ENCODE measurements around the gene ALKAL2. TPM values are rescaled to one million over a fixed set of nuclear protein-coding genes. Genes with fewer than 3 reads are reported as not detected.
A peak's percentile ranks its signal among the peaks of the same experiment; 100 is the strongest.

The ALKAL2 gene
- polyA plus RNA-seq, 1 experiment: not detected

DNA sequence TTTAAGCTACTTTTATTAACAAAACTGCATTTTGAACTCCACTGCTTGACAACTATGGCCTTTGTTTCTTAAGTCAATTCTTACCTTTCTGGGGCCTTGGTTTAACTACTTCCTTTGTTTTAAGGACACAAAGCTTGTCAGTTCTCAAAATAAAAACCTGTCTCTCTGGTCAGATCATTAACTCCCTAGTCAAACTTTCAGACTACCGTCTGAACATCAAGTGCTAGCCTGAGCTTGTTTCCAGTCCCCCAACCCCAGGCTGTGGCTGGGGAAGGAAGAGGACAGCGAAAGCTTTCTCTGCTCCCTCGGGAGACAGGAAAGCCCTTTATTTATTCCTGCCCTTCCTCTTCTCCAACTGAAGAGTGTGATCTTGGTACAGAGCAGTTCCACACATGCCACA, 25.8 kb downstream of the ALKAL2 start:
- Histone ChIP-seq H3K4me3 (ENCODE audit: low read depth, low read length) (no peak overlapping the region), H3K27ac (ENCODE audit: low read depth, low read length) (no peak overlapping the region), H3K27me3 (ENCODE audit: control insufficient read depth, insufficient read depth, low read length) (no peaks in the 10 kb centered on the region), H3K9me3 (ENCODE audit: control insufficient read depth, insufficient read depth, low read length) (peaks cover 5% of the 10 kb centered on the region)
- DNase-seq (ENCODE audit: low read depth, low spot score): no peak
- ChIA-PET POLR2A (no interaction called here), CTCF (interaction anchor here (1.0 to 6.5 kb wide), 3 partner anchors 15 to 28 kb away, joined by 3 to 62 read pairs (median 7); no protein-coding TSS in a partner anchor)
- TF ChIP-seq, protein P1, sequence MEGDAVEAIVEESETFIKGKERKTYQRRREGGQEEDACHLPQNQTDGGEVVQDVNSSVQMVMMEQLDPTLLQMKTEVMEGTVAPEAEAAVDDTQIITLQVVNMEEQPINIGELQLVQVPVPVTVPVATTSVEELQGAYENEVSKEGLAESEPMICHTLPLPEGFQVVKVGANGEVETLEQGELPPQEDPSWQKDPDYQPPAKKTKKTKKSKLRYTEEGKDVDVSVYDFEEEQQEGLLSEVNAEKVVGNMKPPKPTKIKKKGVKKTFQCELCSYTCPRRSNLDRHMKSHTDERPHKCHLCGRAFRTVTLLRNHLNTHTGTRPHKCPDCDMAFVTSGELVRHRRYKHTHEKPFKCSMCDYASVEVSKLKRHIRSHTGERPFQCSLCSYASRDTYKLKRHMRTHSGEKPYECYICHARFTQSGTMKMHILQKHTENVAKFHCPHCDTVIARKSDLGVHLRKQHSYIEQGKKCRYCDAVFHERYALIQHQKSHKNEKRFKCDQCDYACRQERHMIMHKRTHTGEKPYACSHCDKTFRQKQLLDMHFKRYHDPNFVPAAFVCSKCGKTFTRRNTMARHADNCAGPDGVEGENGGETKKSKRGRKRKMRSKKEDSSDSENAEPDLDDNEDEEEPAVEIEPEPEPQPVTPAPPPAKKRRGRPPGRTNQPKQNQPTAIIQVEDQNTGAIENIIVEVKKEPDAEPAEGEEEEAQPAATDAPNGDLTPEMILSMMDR (IDR thresholded peaks at IDR 0.05; ENCODE audit: low read depth, low read length): no peak

DNA sequence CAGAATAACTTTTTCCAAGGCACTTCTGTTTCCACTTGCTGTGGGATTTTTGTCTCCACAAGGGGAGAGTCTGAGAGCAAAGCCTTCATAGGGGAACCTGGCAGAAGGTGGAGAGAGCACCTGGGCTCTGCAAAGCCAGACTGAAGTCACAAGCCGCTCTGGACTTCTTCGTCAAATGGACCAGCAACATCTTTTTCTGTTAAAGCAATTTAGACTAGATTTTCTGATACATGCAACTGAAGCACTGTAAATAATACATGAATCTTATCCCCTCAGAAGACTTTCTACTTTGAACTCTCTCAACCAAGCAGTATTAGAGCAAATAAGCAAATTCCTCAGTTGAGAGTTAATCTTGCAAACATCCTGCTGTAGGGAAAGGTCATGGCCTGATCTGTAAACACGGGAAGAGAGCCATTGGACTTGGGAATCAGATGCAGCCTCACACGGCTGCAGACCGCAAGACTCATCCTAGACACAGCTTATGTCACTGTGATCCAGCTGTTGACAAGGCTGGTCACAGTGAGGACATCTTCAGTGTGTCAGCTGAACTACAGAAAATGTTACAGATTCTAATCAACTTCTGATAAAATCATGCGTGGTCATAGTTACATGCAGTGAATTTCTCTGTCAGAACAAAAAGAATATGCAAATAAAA, 27.3 kb downstream of the ALKAL2 start:
- POLR2A ChIA-PET: no interaction called here
- Histone ChIP-seq H3K9me3 (ENCODE audit: control insufficient read depth, insufficient read depth, low read length) (peaks cover 5% of the 10 kb centered on the region), H3K4me3 (ENCODE audit: low read depth, low read length) (no peak overlapping the region), H3K27me3 (ENCODE audit: control insufficient read depth, insufficient read depth, low read length) (no peaks in the 10 kb centered on the region), H3K27ac (ENCODE audit: low read depth, low read length) (peak overlapping the region; percentile 21)
- CTCF ChIA-PET: interaction anchor here (0.9 to 6.5 kb wide), 3 partner anchors 13 to 29 kb away, joined by 3 to 62 read pairs (median 7); no protein-coding TSS in a partner anchor
- TF ChIP-seq, protein P1 (IDR thresholded peaks at IDR 0.05; ENCODE audit: low read depth, low read length): no peak
- peak; percentile 30 for DNase-seq (ENCODE audit: low read depth, low spot score)

DNA sequence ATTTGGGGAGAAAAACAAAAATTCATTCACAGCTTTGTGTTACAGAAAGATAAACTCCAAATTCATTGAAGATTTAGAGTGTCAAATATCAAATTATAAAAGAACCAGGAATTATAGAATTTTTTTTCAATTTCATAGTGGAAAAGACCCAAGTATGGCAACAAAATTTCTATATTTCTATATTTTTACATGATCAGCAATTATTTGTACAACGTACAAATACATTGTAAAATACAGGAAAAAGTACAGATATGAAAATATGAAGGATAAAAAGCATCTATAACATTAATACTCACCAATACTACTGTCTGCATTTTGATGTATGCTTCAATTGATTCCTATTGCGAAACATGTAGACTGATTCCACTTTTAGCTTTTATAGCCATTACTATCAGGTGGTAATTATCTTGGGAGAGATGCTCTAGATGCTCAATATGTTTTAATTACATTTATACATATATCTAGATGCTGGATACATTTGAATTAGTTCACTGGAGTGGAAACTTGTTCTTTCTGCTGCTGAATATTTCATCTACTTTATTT, 28.0 kb downstream of the ALKAL2 start:
- TF ChIP-seq, protein P1 (IDR thresholded peaks at IDR 0.05; ENCODE audit: low read depth, low read length): no peak
- no peak overlapping the region for H3K4me3 ChIP-seq (ENCODE audit: low read depth, low read length)
- H3K9me3 ChIP-seq (ENCODE audit: control insufficient read depth, insufficient read depth, low read length): peaks cover 5% of the 10 kb centered on the region
- H3K27me3 ChIP-seq (ENCODE audit: control insufficient read depth, insufficient read depth, low read length): no peaks in the 10 kb centered on the region
- DNase-seq (ENCODE audit: low read depth, low spot score): no peak
- ChIA-PET POLR2A (no interaction called here), CTCF (interaction anchor here (2.3 to 6.5 kb wide), 2 partner anchors 12 to 30 kb away, joined by 7 to 62 read pairs; no protein-coding TSS in a partner anchor)
- H3K27ac ChIP-seq (ENCODE audit: low read depth, low read length): no peak overlapping the region

DNA sequence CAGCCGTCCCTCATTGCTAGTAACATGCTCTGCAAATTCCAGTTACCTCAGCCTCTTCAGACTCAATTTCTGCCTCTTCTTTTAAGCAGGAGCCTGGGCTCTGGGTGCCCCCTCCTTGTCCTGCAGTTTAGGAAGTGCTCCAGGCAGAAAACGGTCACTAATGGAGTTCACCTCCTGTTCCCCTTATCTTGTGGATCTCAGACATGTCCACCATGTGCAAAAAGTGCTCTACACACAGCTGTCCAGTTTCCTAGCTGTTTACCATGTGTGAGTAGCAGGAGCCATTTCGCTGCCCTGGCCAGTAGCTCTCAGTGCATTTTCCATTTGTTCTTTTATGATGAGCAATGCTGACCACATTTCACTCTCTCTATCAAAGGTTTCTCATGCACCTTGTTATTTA, 29.0 kb downstream of the ALKAL2 start:
- H3K9me3 ChIP-seq (ENCODE audit: control insufficient read depth, insufficient read depth, low read length): peaks cover 5% of the 10 kb centered on the region
- DNase-seq (ENCODE audit: low read depth, low spot score): no peak
- no peaks in the 10 kb centered on the region for H3K27me3 ChIP-seq (ENCODE audit: control insufficient read depth, insufficient read depth, low read length)
- no peak overlapping the region for H3K4me3 ChIP-seq (ENCODE audit: low read depth, low read length)
- ChIA-PET POLR2A (no interaction called here), CTCF (interaction anchor here (1.3 to 6.5 kb wide), 2 partner anchors 11 to 31 kb away, joined by 7 to 62 read pairs; no protein-coding TSS in a partner anchor)
- TF ChIP-seq, protein P1 (IDR thresholded peaks at IDR 0.05; ENCODE audit: low read depth, low read length): no peak
- H3K27ac ChIP-seq (ENCODE audit: low read depth, low read length): no peak overlapping the region

DNA sequence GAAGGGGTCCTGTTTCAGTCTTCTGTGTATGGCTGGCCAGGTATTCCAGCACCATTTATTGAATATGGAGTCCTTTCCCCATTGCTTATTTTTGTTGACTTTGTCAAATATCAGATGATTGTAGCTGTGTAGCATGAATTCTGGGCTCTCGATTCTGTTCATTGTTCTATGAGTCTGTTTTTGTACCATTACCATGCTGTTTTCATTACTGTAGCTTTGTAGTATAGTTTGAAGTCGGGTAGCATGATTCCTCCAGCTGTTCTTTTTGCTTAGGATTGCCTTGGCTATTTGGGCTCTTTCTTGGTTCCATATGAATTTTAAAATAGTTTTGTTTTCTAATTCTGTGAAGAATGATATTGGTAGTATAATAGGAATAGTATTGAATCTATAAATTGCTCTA, 30.0 kb downstream of the ALKAL2 start:
- ChIA-PET POLR2A (no interaction called here), CTCF (interaction anchor here (1.3 to 6.5 kb wide), 2 partner anchors 10 to 32 kb away, joined by 7 to 62 read pairs; no protein-coding TSS in a partner anchor)
- Histone ChIP-seq H3K27me3 (ENCODE audit: control insufficient read depth, insufficient read depth, low read length) (no peaks in the 10 kb centered on the region), H3K27ac (ENCODE audit: low read depth, low read length) (no peak overlapping the region), H3K4me3 (ENCODE audit: low read depth, low read length) (no peak overlapping the region), H3K9me3 (ENCODE audit: control insufficient read depth, insufficient read depth, low read length) (no peaks in the 10 kb centered on the region; the same call in 1 of the 2 replicates)
- TF ChIP-seq, protein P1 (IDR thresholded peaks at IDR 0.05; ENCODE audit: low read depth, low read length): no peak
- no peak for DNase-seq (ENCODE audit: low read depth, low spot score)

All from AG04450 (cell line).